Keratinocyte (primary cell): ENCODE data around the gene SEMA3C. TPM values are rescaled to one million over a fixed set of nuclear protein-coding genes. Genes with fewer than 3 reads are reported as not detected.

Source experiments
- DNase-seq: peaks from one replicate; pipeline ENCODE4 v3.0.0-alpha.2; 2011; ENCODE audit warnings: low read depth, missing footprints, low spot score
- FAIRE-seq: peaks from 2 replicates; lab custom pipeline; 2011; peaks lifted over from hg19 to GRCh38; lab: Jason Lieb, UNC
- H2AFZ ChIP-seq: 2 replicates; pipeline ENCODE4 v1.6.0; 2012; ENCODE audit warnings: low read length, control low read depth, inconsistent platforms; ENCODE audit not compliant: control insufficient read depth
- H3K27ac ChIP-seq: 2 replicates; pipeline ENCODE4 v1.5.1; 2011; ENCODE audit warnings: low read length; ENCODE audit not compliant: control insufficient read depth, insufficient read depth
- H3K27me3 ChIP-seq: 3 replicates; pipeline ENCODE4 v1.6.0; 2011; ENCODE audit warnings: low read length; ENCODE audit not compliant: control insufficient read depth, insufficient read depth; ENCODE audit errors: extremely low read depth
- H3K36me3 ChIP-seq, 2 experiments: 2 replicates in 1 of 2; 3 replicates in 1 of 2; pipeline ENCODE4 v1.5.1; 2011; ENCODE audit warnings: low read length in 2 of 2, mild to moderate bottlenecking in 1 of 2; ENCODE audit not compliant: control insufficient read depth in 2 of 2, insufficient read depth in 2 of 2; ENCODE audit errors: extremely low read depth in 1 of 2
- H3K4me1 ChIP-seq: 3 replicates; pipeline ENCODE4 v1.5.1; 2011; ENCODE audit warnings: low read length; ENCODE audit not compliant: control insufficient read depth, insufficient read depth; ENCODE audit errors: extremely low read depth
- H3K4me2 ChIP-seq: 3 replicates; pipeline ENCODE4 v1.6.0; 2011; ENCODE audit warnings: low read depth, low read length; ENCODE audit not compliant: control insufficient read depth, insufficient read depth; ENCODE audit errors: extremely low read depth
- H3K4me3 ChIP-seq, 3 experiments: fragments of 200-600 bp in 1 of 3; sonication (generic) in 1 of 3; 2 replicates in 2 of 3; 3 replicates in 1 of 3; pipeline ENCODE4 v1.5.1; 2011 to 2016; ENCODE audit warnings: low read length in 3 of 3, mild to moderate bottlenecking in 3 of 3, control low read depth in 2 of 3, inconsistent platforms in 1 of 3, low read depth in 1 of 3, mixed read lengths in 1 of 3, mixed run types in 1 of 3, moderate library complexity in 1 of 3; ENCODE audit not compliant: control insufficient read depth in 2 of 3, insufficient read depth in 2 of 3; ENCODE audit errors: extremely low read depth in 1 of 3
- H3K79me2 ChIP-seq: 2 replicates; pipeline ENCODE4 v1.6.0; 2012; ENCODE audit warnings: low read length; ENCODE audit not compliant: control insufficient read depth, insufficient read depth
- H3K9ac ChIP-seq: 3 replicates; pipeline ENCODE4 v1.6.0; 2011; ENCODE audit warnings: low read length; ENCODE audit not compliant: control insufficient read depth, insufficient read depth; ENCODE audit errors: extremely low read depth
- H3K9me1 ChIP-seq: 3 replicates; pipeline ENCODE4 v1.6.0; 2011; ENCODE audit warnings: low read length; ENCODE audit not compliant: control insufficient read depth, insufficient read depth; ENCODE audit errors: extremely low read depth
- H3K9me3 ChIP-seq: 2 replicates; pipeline ENCODE4 v1.5.1; 2012; ENCODE audit warnings: low read depth, low read length; ENCODE audit not compliant: control insufficient read depth
- H4K20me1 ChIP-seq: 3 replicates; pipeline ENCODE4 v1.6.0; 2011; ENCODE audit warnings: low read length; ENCODE audit not compliant: control insufficient read depth, insufficient read depth; ENCODE audit errors: extremely low read depth
- CTCF ChIP-seq, 3 experiments: IDR thresholded peaks in 1 of 3; conservative IDR thresholded peaks in 1 of 3; optimal IDR thresholded peaks in 1 of 3; 2 replicates in 2 of 3; 3 replicates in 1 of 3; pipeline versions ENCODE3 to v1.5.1; 2011; ENCODE audit warnings: low read length in 3 of 3, mild to moderate bottlenecking in 3 of 3, moderate library complexity in 2 of 3, control low read depth in 1 of 3, inconsistent platforms in 1 of 3; ENCODE audit not compliant: insufficient read depth in 2 of 3; ENCODE audit errors: extremely low read depth in 1 of 3
- EZH2 ChIP-seq: IDR thresholded peaks from one replicate; pipeline ENCODE4 v1.6.1; 2012; ENCODE audit warnings: inconsistent platforms, mild to moderate bottlenecking, low read length, moderate library complexity
- dilution Hi-C: fragments of 300-500 bp; cut with MboI; formaldehyde crosslinking; loops from one replicate; pipeline ENCODE4 v1.7.0; 2020; ENCODE audit warnings: low sequenced_read_pairs; ENCODE audit not compliant: extremely low pct_ligation_motif_present
- polyA plus RNA-seq, 5 experiments: library from polyadenylated mRNA; depleted of rRNA in 3 of 5; stranded (reverse) in 3 of 5; stranded (forward) in 1 of 5; unstranded in 1 of 5; fragments of >200 nt; gene quantifications; 1 replicate in 1 of 5; 2 replicates in 3 of 5; 3 replicates in 1 of 5; pipeline versions ENCODE4 v1.2.1 to v1.2.3, GENCODE V29; 2011 to 2012; ENCODE audit warnings: missing spikeins in 2 of 5, low read depth in 1 of 5, low replicate concordance in 1 of 5

SEMA3C gene
- polyA plus RNA-seq, 1 donor (not counting 4 experiments of a cell fraction or from before 2014, with no cell fraction given) = 142 TPM

- DNase-seq (no peak), FAIRE-seq (no peak)
- Histone ChIP-seq H3K4me1 (peaks cover 37% of the 10 kb centered on the region), H3K4me2 (no peak overlapping the region), H3K9ac (no peak overlapping the region), H3K9me3 (no peaks in the 10 kb centered on the region), H3K36me3 (no peaks in the 10 kb centered on the region), H3K79me2 (no peaks in the 10 kb centered on the region), H3K27ac (no peak overlapping the region), H3K9me1 (no peaks in the 10 kb centered on the region), H3K4me3 (no peak overlapping the region), H4K20me1 (no peaks in the 10 kb centered on the region), H3K27me3 (no peaks in the 10 kb centered on the region), H2AFZ (peak overlapping the region; percentile 31)
- dilution Hi-C loops = no loop called here
- TF ChIP-seq CTCF (optimal IDR thresholded peaks at IDR 0.05 in 1 of 3, IDR thresholded peaks at IDR 0.05 in 1 of 3, conservative IDR thresholded peaks at IDR 0.05 in 1 of 3; ENCODE audit: extremely low read depth in 1 of 3, insufficient read depth in 2 of 3, low read length in 3 of 3) (no peak), EZH2 (no peak)
These were observed 5.2 kb upstream of the SEMA3C start for GRCh38 chr7:80924090-80924489.

GRCh38 chr7:80923211-80923612 lies 4.4 kb upstream of the SEMA3C start:
- no peak overlapping the region for H3K4me2 ChIP-seq
- peaks cover 37% of the 10 kb centered on the region for H3K4me1 ChIP-seq
- H3K79me2 ChIP-seq = peaks cover 6% of the 10 kb centered on the region
- H3K36me3 ChIP-seq = no peaks in the 10 kb centered on the region
- no peak overlapping the region for H3K27ac ChIP-seq
- no peaks in the 10 kb centered on the region for H4K20me1 ChIP-seq
- no peaks in the 10 kb centered on the region for H3K9me3 ChIP-seq
- no peak overlapping the region for H3K4me3 ChIP-seq
- no peaks in the 10 kb centered on the region for H3K27me3 ChIP-seq
- DNase-seq (no peak), FAIRE-seq (peak; percentile 20)
- dilution Hi-C loops = no loop called here
- H2AFZ ChIP-seq = no peak overlapping the region
- TF ChIP-seq EZH2 (no peak), CTCF (optimal IDR thresholded peaks at IDR 0.05 in 1 of 3, IDR thresholded peaks at IDR 0.05 in 1 of 3, conservative IDR thresholded peaks at IDR 0.05 in 1 of 3; ENCODE audit: extremely low read depth in 1 of 3, insufficient read depth in 2 of 3, low read length in 3 of 3) (no peak)
- no peak overlapping the region for H3K9ac ChIP-seq
- no peaks in the 10 kb centered on the region for H3K9me1 ChIP-seq
